ENCODE data around the gene MCCC1. TPM values are rescaled to one million over a fixed set of nuclear protein-coding genes. Genes with fewer than 3 reads are reported as not detected.

The MCCC1 gene
- total and polyA plus RNA-seq, 2 of the 13 experiments (the other 11 are each of a cell fraction or from before 2014, with no cell fraction given): 11.7 to 30.1 TPM

DNA sequence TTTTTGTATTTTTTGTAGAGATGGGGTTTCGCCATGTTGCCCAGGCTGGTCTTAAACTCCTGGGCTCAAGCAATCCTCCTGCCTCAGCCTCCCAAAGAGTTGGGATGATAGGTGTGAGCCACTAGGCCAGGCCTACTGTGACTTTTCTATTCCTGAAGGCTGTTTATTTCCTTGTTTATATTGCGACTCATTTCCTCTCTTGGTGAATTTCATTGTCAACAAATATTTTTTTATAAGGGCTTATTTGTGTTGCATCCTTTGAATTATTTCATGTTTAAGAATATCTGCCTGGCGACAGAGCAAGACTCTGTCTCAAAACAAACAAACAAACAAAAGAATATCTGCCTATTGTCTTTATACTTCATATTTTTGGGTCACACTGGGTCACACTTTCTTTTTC, 29.4 kb upstream of the MCCC1 start (continued):
- TF ChIP-seq, protein P1, sequence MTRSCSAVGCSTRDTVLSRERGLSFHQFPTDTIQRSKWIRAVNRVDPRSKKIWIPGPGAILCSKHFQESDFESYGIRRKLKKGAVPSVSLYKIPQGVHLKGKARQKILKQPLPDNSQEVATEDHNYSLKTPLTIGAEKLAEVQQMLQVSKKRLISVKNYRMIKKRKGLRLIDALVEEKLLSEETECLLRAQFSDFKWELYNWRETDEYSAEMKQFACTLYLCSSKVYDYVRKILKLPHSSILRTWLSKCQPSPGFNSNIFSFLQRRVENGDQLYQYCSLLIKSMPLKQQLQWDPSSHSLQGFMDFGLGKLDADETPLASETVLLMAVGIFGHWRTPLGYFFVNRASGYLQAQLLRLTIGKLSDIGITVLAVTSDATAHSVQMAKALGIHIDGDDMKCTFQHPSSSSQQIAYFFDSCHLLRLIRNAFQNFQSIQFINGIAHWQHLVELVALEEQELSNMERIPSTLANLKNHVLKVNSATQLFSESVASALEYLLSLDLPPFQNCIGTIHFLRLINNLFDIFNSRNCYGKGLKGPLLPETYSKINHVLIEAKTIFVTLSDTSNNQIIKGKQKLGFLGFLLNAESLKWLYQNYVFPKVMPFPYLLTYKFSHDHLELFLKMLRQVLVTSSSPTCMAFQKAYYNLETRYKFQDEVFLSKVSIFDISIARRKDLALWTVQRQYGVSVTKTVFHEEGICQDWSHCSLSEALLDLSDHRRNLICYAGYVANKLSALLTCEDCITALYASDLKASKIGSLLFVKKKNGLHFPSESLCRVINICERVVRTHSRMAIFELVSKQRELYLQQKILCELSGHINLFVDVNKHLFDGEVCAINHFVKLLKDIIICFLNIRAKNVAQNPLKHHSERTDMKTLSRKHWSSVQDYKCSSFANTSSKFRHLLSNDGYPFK (CRISPR knock-in tag; IDR thresholded peaks at IDR 0.05; ENCODE audit: borderline replicate concordance): no peak
- no peak for TF ChIP-seq MED13 (CRISPR knock-in tag; IDR thresholded peaks at IDR 0.05)
- TF ChIP-seq, protein P2, sequence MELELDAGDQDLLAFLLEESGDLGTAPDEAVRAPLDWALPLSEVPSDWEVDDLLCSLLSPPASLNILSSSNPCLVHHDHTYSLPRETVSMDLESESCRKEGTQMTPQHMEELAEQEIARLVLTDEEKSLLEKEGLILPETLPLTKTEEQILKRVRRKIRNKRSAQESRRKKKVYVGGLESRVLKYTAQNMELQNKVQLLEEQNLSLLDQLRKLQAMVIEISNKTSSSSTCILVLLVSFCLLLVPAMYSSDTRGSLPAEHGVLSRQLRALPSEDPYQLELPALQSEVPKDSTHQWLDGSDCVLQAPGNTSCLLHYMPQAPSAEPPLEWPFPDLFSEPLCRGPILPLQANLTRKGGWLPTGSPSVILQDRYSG (CRISPR knock-in tag; IDR thresholded peaks at IDR 0.05): no peak

DNA sequence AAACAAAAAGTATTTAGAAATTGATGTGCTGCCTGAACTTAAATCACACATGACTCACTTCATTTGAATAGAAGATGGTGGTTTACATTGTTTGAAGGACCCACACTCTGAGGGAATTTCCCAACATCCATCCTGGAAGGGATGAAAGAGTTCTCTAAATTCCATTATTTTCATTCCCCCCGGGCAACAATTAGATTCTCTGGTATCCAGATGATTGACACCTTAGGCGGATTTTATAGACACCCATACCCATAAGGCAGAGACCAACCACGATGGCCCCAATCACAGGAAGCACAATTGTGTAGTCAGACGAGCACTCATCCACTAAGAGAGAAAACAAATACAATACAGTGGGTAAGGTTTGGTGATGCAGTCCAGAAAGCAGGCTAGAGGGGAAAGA, 24.6 kb upstream of the MCCC1 start:
- ChIA-PET POLR2A (no interaction called here), CTCF (ENCODE audit: low intra/inter-chr PET ratio, low total read pairs) (interaction anchor here (3.2 to 4.0 kb wide), 2 partner anchors 259 to 262 kb away, joined by 30 to 34 read pairs; no protein-coding TSS in a partner anchor)
- no peaks in the 10 kb centered on the region for H3K79me2 ChIP-seq (ENCODE audit: insufficient read depth, low read length)
- no peak overlapping the region for H3K27ac ChIP-seq (ENCODE audit: extremely low read length, insufficient read depth, low read length)
- FAIRE-seq: no peak
- no peak for DNase-seq (ENCODE audit: low spot score)
- peaks cover 6% of the 10 kb centered on the region for H3K9me3 ChIP-seq (ENCODE audit: low read length)
- no peaks in the 10 kb centered on the region for H3K4me1 ChIP-seq (ENCODE audit: insufficient read depth, low read length)
- H3K27me3 ChIP-seq (ENCODE audit: control insufficient read depth in 1 of 2, insufficient read depth in 2 of 2, low read length in 2 of 2): no peaks in the 10 kb centered on the region
- H3K4me3 ChIP-seq (replicated peaks in 1 of 3; ENCODE audit: insufficient read depth in 1 of 3, low read depth in 2 of 3, low read length in 3 of 3): no peak overlapping the region
- BruUV-seq (replicated peaks): no TSS peak
- no peak overlapping the region for H3K4me2 ChIP-seq (ENCODE audit: low read depth, low read length)
- no peaks in the 10 kb centered on the region for H3K36me3 ChIP-seq (replicated peaks in 1 of 2; ENCODE audit: control insufficient read depth in 1 of 2, insufficient read depth in 2 of 2, low read length in 2 of 2)
- WGBS (ENCODE audit: low lambda C conversion rate): 0% methylated on average over 4 of the region's 4 CpGs
- no peak overlapping the region for H3K9ac ChIP-seq (ENCODE audit: insufficient read depth, low read depth, low read length)
- no peaks in the 10 kb centered on the region for H4K20me1 ChIP-seq (ENCODE audit: insufficient read depth, low read length)
- in situ Hi-C loops (cut with HindIII; ENCODE audit: extremely low pct_ligation_motif_present, low pct_unique_long_range_greater_than_20kb) (loop anchor here (5.0 kb wide), 1 partner anchor 263 kb away; no protein-coding TSS in a partner anchor), intact Hi-C loops (cut with micrococcal nuclease; ENCODE audit: unreplicated experiment) (no loop called here)
- no peak for ATAC-seq
- H2AFZ ChIP-seq (ENCODE audit: low read length): no peak overlapping the region
- no peak for TF ChIP-seq ZNF232 (CRISPR knock-in tag; IDR thresholded peaks at IDR 0.05; ENCODE audit: borderline replicate concordance)

Measured in HepG2 (cell line).